ENCODE data around the gene OTUD6A. TPM values are rescaled to one million over a fixed set of nuclear protein-coding genes. Genes with fewer than 3 reads are reported as not detected.

Gene OTUD6A
- total RNA-seq, 3 donors from 2014 or later = not detected

DNA sequence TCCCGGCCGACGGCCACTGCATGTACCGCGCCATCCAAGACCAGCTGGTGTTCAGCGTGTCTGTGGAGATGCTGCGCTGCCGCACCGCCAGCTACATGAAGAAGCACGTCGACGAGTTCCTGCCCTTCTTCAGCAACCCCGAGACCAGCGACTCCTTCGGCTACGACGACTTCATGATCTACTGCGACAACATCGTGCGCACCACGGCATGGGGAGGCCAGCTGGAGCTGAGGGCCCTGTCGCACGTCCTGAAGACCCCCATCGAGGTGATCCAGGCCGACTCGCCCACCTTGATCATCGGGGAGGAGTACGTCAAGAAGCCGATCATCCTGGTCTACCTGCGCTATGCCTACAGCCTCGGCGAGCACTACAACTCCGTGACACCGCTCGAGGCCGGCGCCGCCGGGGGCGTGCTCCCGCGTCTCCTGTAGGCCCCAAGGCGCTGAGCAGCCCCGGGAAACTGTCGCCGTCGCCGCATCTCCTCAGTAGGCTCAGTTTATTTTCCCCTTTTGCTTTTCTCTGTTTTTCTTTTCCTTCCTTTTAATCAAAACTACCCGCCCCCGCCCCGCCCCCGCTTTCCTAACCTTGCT lies 799 bp downstream of the OTUD6A start:
- Histone ChIP-seq H3K27ac (no peak overlapping the region), H3K4me1 (no peaks in the 10 kb centered on the region), H3K9me3 (peaks cover 6 to 7% of the 10 kb centered on the region in 2 donors), H3K36me3 (no peaks in the 10 kb centered on the region), H3K4me3 (no peak overlapping the region), H3K27me3 (peaks cover 0 to 39% of the 10 kb centered on the region in 2 donors)
- no peak for TF ChIP-seq CTCF (IDR thresholded peaks at IDR 0.05)
- TF ChIP-seq POLR2AphosphoS5 (IDR thresholded peaks at IDR 0.05) = no peak
- no peak for TF ChIP-seq POLR2A (IDR thresholded peaks at IDR 0.05)
- intact Hi-C loops (cut with DNase I; ENCODE audit: low total_unique reads) = no loop called here
- no peak for DNase-seq (ENCODE audit: low spot score in 2 of 2)

GRCh38 chrX:70066646-70067045 lies 4.4 kb downstream of the OTUD6A start:
- TF ChIP-seq CTCF (IDR thresholded peaks at IDR 0.05) = no peak
- TF ChIP-seq POLR2AphosphoS5 (IDR thresholded peaks at IDR 0.05) = no peak
- no peak for TF ChIP-seq POLR2A (IDR thresholded peaks at IDR 0.05)
- no peaks in the 10 kb centered on the region for H3K36me3 ChIP-seq
- H3K4me1 ChIP-seq = no peaks in the 10 kb centered on the region
- H3K9me3 ChIP-seq = peaks cover 6 to 7% of the 10 kb centered on the region in 2 donors
- H3K27ac ChIP-seq = no peak overlapping the region
- DNase-seq (ENCODE audit: low spot score in 2 of 2) = no peak
- H3K27me3 ChIP-seq = peaks cover 0 to 51% of the 10 kb centered on the region in 2 donors
- no peak overlapping the region for H3K4me3 ChIP-seq
- intact Hi-C loops (cut with DNase I; ENCODE audit: low total_unique reads) = loop anchor here (2.0 kb wide), 1 partner anchor 44 kb away; no protein-coding TSS in a partner anchor

GRCh38 chrX:70079297-70079696 lies 17.0 kb downstream of the OTUD6A start:
- H3K4me1 ChIP-seq = no peaks in the 10 kb centered on the region
- no peak overlapping the region for H3K27ac ChIP-seq
- intact Hi-C loops (cut with DNase I; ENCODE audit: low total_unique reads) = no loop called here
- peaks cover 0 to 36% of the 10 kb centered on the region in 2 donors for H3K27me3 ChIP-seq
- DNase-seq (ENCODE audit: low spot score in 2 of 2) = no peak
- peaks cover 0 to 10% of the 10 kb centered on the region in 2 donors for H3K9me3 ChIP-seq
- no peak overlapping the region for H3K4me3 ChIP-seq
- H3K36me3 ChIP-seq = no peaks in the 10 kb centered on the region
- TF ChIP-seq POLR2A (IDR thresholded peaks at IDR 0.05) (no peak), POLR2AphosphoS5 (IDR thresholded peaks at IDR 0.05) (no peak), CTCF (IDR thresholded peaks at IDR 0.05) (no peak)

DNA sequence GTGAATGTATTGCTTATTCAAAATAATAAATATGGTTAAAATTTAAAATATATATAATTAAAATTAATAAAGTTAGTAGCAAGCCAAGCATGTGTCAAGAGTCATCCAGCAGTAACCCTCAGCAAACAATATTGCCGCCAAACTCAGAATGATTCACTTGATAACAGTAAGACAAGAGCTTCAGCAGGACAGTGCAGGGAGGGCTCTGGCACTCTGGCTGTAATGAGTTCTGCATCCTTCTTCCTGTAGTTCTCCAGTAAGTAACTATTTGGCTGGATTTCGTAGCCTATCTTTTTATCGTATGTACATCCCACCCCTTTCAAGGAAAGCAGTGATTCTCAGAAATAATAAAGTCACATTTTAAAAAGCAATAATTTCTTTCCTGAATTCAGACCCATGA lies 17.6 kb downstream of the OTUD6A start:
- TF ChIP-seq POLR2AphosphoS5 (IDR thresholded peaks at IDR 0.05) (no peak), CTCF (IDR thresholded peaks at IDR 0.05) (no peak)
- H3K27me3 ChIP-seq = peaks cover 0 to 39% of the 10 kb centered on the region in 2 donors
- no peaks in the 10 kb centered on the region for H3K36me3 ChIP-seq
- peaks cover 0 to 10% of the 10 kb centered on the region in 2 donors for H3K9me3 ChIP-seq
- intact Hi-C loops (cut with DNase I; ENCODE audit: low total_unique reads) = no loop called here
- no peak overlapping the region for H3K4me3 ChIP-seq
- H3K27ac ChIP-seq = no peak overlapping the region
- no peak for DNase-seq (ENCODE audit: low spot score in 2 of 2)
- no peaks in the 10 kb centered on the region for H3K4me1 ChIP-seq

GRCh38 chrX:70082723-70083122 lies 20.5 kb downstream of the OTUD6A start:
- TF ChIP-seq POLR2A (IDR thresholded peaks at IDR 0.05) (no peak), CTCF (IDR thresholded peaks at IDR 0.05) (no peak), POLR2AphosphoS5 (IDR thresholded peaks at IDR 0.05) (no peak)
- H3K4me3 ChIP-seq = no peak overlapping the region
- H3K27ac ChIP-seq = no peak overlapping the region
- H3K4me1 ChIP-seq = no peaks in the 10 kb centered on the region
- H3K27me3 ChIP-seq = peaks cover 0 to 43% of the 10 kb centered on the region in 2 donors
- DNase-seq (ENCODE audit: low spot score in 2 of 2) = no peak
- intact Hi-C loops (cut with DNase I; ENCODE audit: low total_unique reads) = no loop called here
- H3K9me3 ChIP-seq = no peaks in the 10 kb centered on the region
- H3K36me3 ChIP-seq = no peaks in the 10 kb centered on the region

All from breast epithelium (tissue), 4 donors.